ENCODE measurements around the gene UNC5A. TPM values are rescaled to one million over a fixed set of nuclear protein-coding genes. Genes with fewer than 3 reads are reported as not detected.

UNC5A gene
- polyA plus RNA-seq, 2 donors: 0.02 TPM; not detected in 1

GRCh38 chr5:176817369-176817840 is 7.0 kb downstream of the UNC5A start:
- 2 to 7% methylated on average over 21 to 42 of the region's 42 CpGs for WGBS, 2 donors
- peaks cover 0 to 14% of the 10 kb centered on the region in 2 donors for H3K27me3 ChIP-seq (ENCODE audit: control insufficient read depth in 1 of 2, insufficient read depth in 2 of 2, low read length in 2 of 2)

GRCh38 chr5:176817841-176818377 is 7.5 kb downstream of the UNC5A start:
- peaks cover 0 to 5% of the 10 kb centered on the region in 2 donors for H3K9me3 ChIP-seq (ENCODE audit: control insufficient read depth in 2 of 2, insufficient read depth in 1 of 2, low read depth in 1 of 2, low read length in 1 of 2)
- H3K4me1 ChIP-seq (ENCODE audit: control insufficient read depth in 2 of 2, insufficient read depth in 2 of 2, low read length in 1 of 2): peaks cover 0 to 5% of the 10 kb centered on the region in 2 donors
- no peaks in the 10 kb centered on the region for H3K36me3 ChIP-seq (ENCODE audit: control insufficient read depth in 2 of 2, insufficient read depth in 2 of 2, low read length in 1 of 2)
- H3K27ac ChIP-seq (ENCODE audit: low read depth in 2 of 2, low read length in 1 of 2): no peak overlapping the region
- 1% methylated on average over 41 to 55 of the region's 55 CpGs for WGBS, 2 donors
- H3K4me3 ChIP-seq (ENCODE audit: low read depth in 1 of 2, low read length in 2 of 2): peak overlapping the region in 1 of 2 donors; percentile 40
- peaks cover 0 to 12% of the 10 kb centered on the region in 2 donors for H3K27me3 ChIP-seq (ENCODE audit: control insufficient read depth in 1 of 2, insufficient read depth in 2 of 2, low read length in 2 of 2)

More at GRCh38 chr5:176817369-176817840, 7.0 kb downstream of the UNC5A start:
- H3K9me3 ChIP-seq (ENCODE audit: control insufficient read depth in 2 of 2, insufficient read depth in 1 of 2, low read depth in 1 of 2, low read length in 1 of 2): peaks cover 0 to 5% of the 10 kb centered on the region in 2 donors
- no peaks in the 10 kb centered on the region for H3K36me3 ChIP-seq (ENCODE audit: control insufficient read depth in 2 of 2, insufficient read depth in 2 of 2, low read length in 1 of 2)
- H3K4me3 ChIP-seq (ENCODE audit: low read depth in 1 of 2, low read length in 2 of 2): peak overlapping the region in 1 of 2 donors; percentile 40
- H3K4me1 ChIP-seq (ENCODE audit: control insufficient read depth in 2 of 2, insufficient read depth in 2 of 2, low read length in 1 of 2): peaks cover 0 to 5% of the 10 kb centered on the region in 2 donors
- H3K27ac ChIP-seq (ENCODE audit: low read depth in 2 of 2, low read length in 1 of 2): no peak overlapping the region

- H3K9me3 ChIP-seq (ENCODE audit: control insufficient read depth in 2 of 2, insufficient read depth in 1 of 2, low read depth in 1 of 2, low read length in 1 of 2): peaks cover 0 to 5% of the 10 kb centered on the region in 2 donors
- peaks cover 0 to 5% of the 10 kb centered on the region in 2 donors for H3K4me1 ChIP-seq (ENCODE audit: control insufficient read depth in 2 of 2, insufficient read depth in 2 of 2, low read length in 1 of 2)
- peaks cover 0 to 10% of the 10 kb centered on the region in 2 donors for H3K27me3 ChIP-seq (ENCODE audit: control insufficient read depth in 1 of 2, insufficient read depth in 2 of 2, low read length in 2 of 2)
- WGBS, 2 donors: 34 to 41% methylated on average over 12 of the region's 12 CpGs
- no peaks in the 10 kb centered on the region for H3K36me3 ChIP-seq (ENCODE audit: control insufficient read depth in 2 of 2, insufficient read depth in 2 of 2, low read length in 1 of 2)
- H3K27ac ChIP-seq (ENCODE audit: low read depth in 2 of 2, low read length in 1 of 2): no peak overlapping the region
- H3K4me3 ChIP-seq (ENCODE audit: low read depth in 1 of 2, low read length in 2 of 2): no peak overlapping the region
These were observed 8.2 kb downstream of the UNC5A start for GRCh38 chr5:176818391-176819098.

- Histone ChIP-seq H3K27me3 (ENCODE audit: control insufficient read depth in 1 of 2, insufficient read depth in 2 of 2, low read length in 2 of 2) (peaks cover 0 to 10% of the 10 kb centered on the region in 2 donors), H3K27ac (ENCODE audit: low read depth in 2 of 2, low read length in 1 of 2) (no peak overlapping the region), H3K9me3 (ENCODE audit: control insufficient read depth in 2 of 2, insufficient read depth in 1 of 2, low read depth in 1 of 2, low read length in 1 of 2) (peaks cover 0 to 5% of the 10 kb centered on the region in 2 donors), H3K4me1 (ENCODE audit: control insufficient read depth in 2 of 2, insufficient read depth in 2 of 2, low read length in 1 of 2) (peaks cover 0 to 5% of the 10 kb centered on the region in 2 donors), H3K36me3 (ENCODE audit: control insufficient read depth in 2 of 2, insufficient read depth in 2 of 2, low read length in 1 of 2) (no peaks in the 10 kb centered on the region), H3K4me3 (ENCODE audit: low read depth in 1 of 2, low read length in 2 of 2) (no peak overlapping the region)
- WGBS, 2 donors: 84% methylated on average over 5 of the region's 5 CpGs
These were observed 9.1 kb downstream of the UNC5A start for GRCh38 chr5:176819476-176819875.

GRCh38 chr5:176820937-176821336 is 10.6 kb downstream of the UNC5A start:
- Histone ChIP-seq H3K36me3 (ENCODE audit: control insufficient read depth in 2 of 2, insufficient read depth in 2 of 2, low read length in 1 of 2) (no peaks in the 10 kb centered on the region), H3K27ac (ENCODE audit: low read depth in 2 of 2, low read length in 1 of 2) (no peak overlapping the region), H3K27me3 (ENCODE audit: control insufficient read depth in 1 of 2, insufficient read depth in 2 of 2, low read length in 2 of 2) (peaks cover 0 to 10% of the 10 kb centered on the region in 2 donors), H3K4me1 (ENCODE audit: control insufficient read depth in 2 of 2, insufficient read depth in 2 of 2, low read length in 1 of 2) (peaks cover 0 to 5% of the 10 kb centered on the region in 2 donors), H3K9me3 (ENCODE audit: control insufficient read depth in 2 of 2, insufficient read depth in 1 of 2, low read depth in 1 of 2, low read length in 1 of 2) (peaks cover 0 to 5% of the 10 kb centered on the region in 2 donors), H3K4me3 (ENCODE audit: low read depth in 1 of 2, low read length in 2 of 2) (no peak overlapping the region)
- 54 to 68% methylated on average over 7 of the region's 7 CpGs for WGBS, 2 donors

GRCh38 chr5:176821441-176821840 is 11.1 kb downstream of the UNC5A start:
- WGBS, 2 donors: 81 to 86% methylated on average over 6 of the region's 6 CpGs
- peaks cover 0 to 5% of the 10 kb centered on the region in 2 donors for H3K4me1 ChIP-seq (ENCODE audit: control insufficient read depth in 2 of 2, insufficient read depth in 2 of 2, low read length in 1 of 2)
- peaks cover 0 to 1% of the 10 kb centered on the region in 2 donors for H3K9me3 ChIP-seq (ENCODE audit: control insufficient read depth in 2 of 2, insufficient read depth in 1 of 2, low read depth in 1 of 2, low read length in 1 of 2)
- peaks cover 0 to 10% of the 10 kb centered on the region in 2 donors for H3K27me3 ChIP-seq (ENCODE audit: control insufficient read depth in 1 of 2, insufficient read depth in 2 of 2, low read length in 2 of 2)
- no peak overlapping the region for H3K27ac ChIP-seq (ENCODE audit: low read depth in 2 of 2, low read length in 1 of 2)
- no peak overlapping the region for H3K4me3 ChIP-seq (ENCODE audit: low read depth in 1 of 2, low read length in 2 of 2)
- H3K36me3 ChIP-seq (ENCODE audit: control insufficient read depth in 2 of 2, insufficient read depth in 2 of 2, low read length in 1 of 2): no peaks in the 10 kb centered on the region

- H3K27ac ChIP-seq (ENCODE audit: low read depth in 2 of 2, low read length in 1 of 2): no peak overlapping the region
- peaks cover 0 to 1% of the 10 kb centered on the region in 2 donors for H3K9me3 ChIP-seq (ENCODE audit: control insufficient read depth in 2 of 2, insufficient read depth in 1 of 2, low read depth in 1 of 2, low read length in 1 of 2)
- WGBS, 2 donors: 50 to 58% methylated on average over 13 of the region's 13 CpGs
- H3K4me1 ChIP-seq (ENCODE audit: control insufficient read depth in 2 of 2, insufficient read depth in 2 of 2, low read length in 1 of 2): peaks cover 0 to 5% of the 10 kb centered on the region in 2 donors
- H3K27me3 ChIP-seq (ENCODE audit: control insufficient read depth in 1 of 2, insufficient read depth in 2 of 2, low read length in 2 of 2): peaks cover 0 to 5% of the 10 kb centered on the region in 2 donors
- no peak overlapping the region for H3K4me3 ChIP-seq (ENCODE audit: low read depth in 1 of 2, low read length in 2 of 2)
- H3K36me3 ChIP-seq (ENCODE audit: control insufficient read depth in 2 of 2, insufficient read depth in 2 of 2, low read length in 1 of 2): no peaks in the 10 kb centered on the region
These were observed 11.9 kb downstream of the UNC5A start for GRCh38 chr5:176822041-176822792.

GRCh38 chr5:176822793-176823481 is 12.6 kb downstream of the UNC5A start:
- Histone ChIP-seq H3K36me3 (ENCODE audit: control insufficient read depth in 2 of 2, insufficient read depth in 2 of 2, low read length in 1 of 2) (no peaks in the 10 kb centered on the region), H3K27me3 (ENCODE audit: control insufficient read depth in 1 of 2, insufficient read depth in 2 of 2, low read length in 2 of 2) (no peaks in the 10 kb centered on the region), H3K4me3 (ENCODE audit: low read depth in 1 of 2, low read length in 2 of 2) (no peak overlapping the region), H3K4me1 (ENCODE audit: control insufficient read depth in 2 of 2, insufficient read depth in 2 of 2, low read length in 1 of 2) (peaks cover 0 to 4% of the 10 kb centered on the region in 2 donors), H3K27ac (ENCODE audit: low read depth in 2 of 2, low read length in 1 of 2) (no peak overlapping the region), H3K9me3 (ENCODE audit: control insufficient read depth in 2 of 2, insufficient read depth in 1 of 2, low read depth in 1 of 2, low read length in 1 of 2) (peaks cover 0 to 1% of the 10 kb centered on the region in 2 donors)
- WGBS, 2 donors: 69 to 70% methylated on average over 21 of the region's 21 CpGs

GRCh38 chr5:176823869-176824412 is 13.6 kb downstream of the UNC5A start:
- Histone ChIP-seq H3K4me3 (ENCODE audit: low read depth in 1 of 2, low read length in 2 of 2) (no peak overlapping the region), H3K27me3 (ENCODE audit: control insufficient read depth in 1 of 2, insufficient read depth in 2 of 2, low read length in 2 of 2) (no peaks in the 10 kb centered on the region), H3K36me3 (ENCODE audit: control insufficient read depth in 2 of 2, insufficient read depth in 2 of 2, low read length in 1 of 2) (no peaks in the 10 kb centered on the region), H3K9me3 (ENCODE audit: control insufficient read depth in 2 of 2, insufficient read depth in 1 of 2, low read depth in 1 of 2, low read length in 1 of 2) (peaks cover 0 to 1% of the 10 kb centered on the region in 2 donors), H3K27ac (ENCODE audit: low read depth in 2 of 2, low read length in 1 of 2) (no peak overlapping the region), H3K4me1 (ENCODE audit: control insufficient read depth in 2 of 2, insufficient read depth in 2 of 2, low read length in 1 of 2) (peaks cover 0 to 2% of the 10 kb centered on the region in 2 donors)
- 70 to 71% methylated on average over 20 of the region's 20 CpGs for WGBS, 2 donors

Data from esophagus (tissue), 2 donors.